ENCODE data around the gene PIGU. TPM values are rescaled to one million over a fixed set of nuclear protein-coding genes. Genes with fewer than 3 reads are reported as not detected.

The PIGU gene
- total RNA-seq, 1 experiment from 2014 or later, result 25.1 TPM

GRCh38 chr20:34566978-34567891 lies 109.7 kb downstream of the PIGU start:
- ChIA-PET POLR2A (no interaction called here), CTCF (no interaction called here)
- DNase-seq (ENCODE audit: low read depth, low spot score), result no peak

More at GRCh38 chr20:34566978-34567891, 109.7 kb downstream of the PIGU start:
- no peak overlapping the region for H3K4me3 ChIP-seq (replicated peaks in 1 of 2; ENCODE audit: low read depth in 1 of 2, low read length in 2 of 2)
- no peaks in the 10 kb centered on the region for H3K4me1 ChIP-seq (ENCODE audit: control insufficient read depth in 1 of 2, insufficient read depth in 2 of 2, low read length in 2 of 2)
- H3K9ac ChIP-seq (ENCODE audit: low read length), result no peak overlapping the region
- H3K9me2 ChIP-seq (ENCODE audit: insufficient read depth), result no peaks in the 10 kb centered on the region
- no peaks in the 10 kb centered on the region for H4K20me1 ChIP-seq (ENCODE audit: insufficient read depth)
- no peaks in the 10 kb centered on the region for H3K27me3 ChIP-seq (ENCODE audit: insufficient read depth, low read length)
- BruUV-seq (replicated peaks), result no TSS peak
- no peak for TF ChIP-seq FOSL1 (IDR thresholded peaks at IDR 0.05; ENCODE audit: low read depth)
- no peak for TF ChIP-seq ZNF274 (IDR thresholded peaks at IDR 0.05; ENCODE audit: low read depth, low read length)
- no peak for TF ChIP-seq EGR1 (IDR thresholded peaks at IDR 0.05; ENCODE audit: low read depth)
- TF ChIP-seq POLR2A (IDR thresholded peaks at IDR 0.05; ENCODE audit: borderline replicate concordance, extremely low read depth, insufficient read depth, insufficient read length), result no peak
- no peak for TF ChIP-seq ZBTB33 (IDR thresholded peaks at IDR 0.05; ENCODE audit: extremely low read depth, insufficient replicate concordance, low read length)
- TF ChIP-seq CBX3 (IDR thresholded peaks at IDR 0.05; ENCODE audit: low read depth), result no peak
- TF ChIP-seq YY1 (IDR thresholded peaks at IDR 0.05; ENCODE audit: extremely low read depth, insufficient replicate concordance, low read depth, low read length), result no peak
- TF ChIP-seq ZFX (IDR thresholded peaks at IDR 0.05), result no peak
- TF ChIP-seq EZH2phosphoT487 (IDR thresholded peaks at IDR 0.05; ENCODE audit: borderline replicate concordance), result no peak
- no peak for TF ChIP-seq ATF3 (IDR thresholded peaks at IDR 0.05)
- TF ChIP-seq SRF (IDR thresholded peaks at IDR 0.05; ENCODE audit: low read depth), result no peak
- TF ChIP-seq CEBPB (IDR thresholded peaks at IDR 0.05; ENCODE audit: low read depth), result no peak
- no peak for TF ChIP-seq CTCF (IDR thresholded peaks at IDR 0.05 in 2 of 3, conservative IDR thresholded peaks at IDR 0.05 in 1 of 3; ENCODE audit: borderline replicate concordance in 1 of 3, insufficient read depth in 1 of 3, low read depth in 2 of 3, low read length in 2 of 3)
- TF ChIP-seq REST (IDR thresholded peaks at IDR 0.05; ENCODE audit: low read depth), result no peak
- TF ChIP-seq SIN3A (IDR thresholded peaks at IDR 0.05; ENCODE audit: low read depth), result no peak
- no peak for TF ChIP-seq MAX (IDR thresholded peaks at IDR 0.05)
- H3K36me3 ChIP-seq (ENCODE audit: control insufficient read depth in 1 of 2, insufficient read depth in 2 of 2, low read length in 2 of 2), result 0 out of 4 replicates have a peak, but pooled peaks cover 0 to 4% of the 10 kb centered on the region in 2 experiments
- no peaks in the 10 kb centered on the region for H3K9me3 ChIP-seq (ENCODE audit: control insufficient read depth in 1 of 2, insufficient read depth in 1 of 2, low read depth in 1 of 2, low read length in 2 of 2)
- ATAC-seq, result no peak
- no peak overlapping the region for H2AFZ ChIP-seq (ENCODE audit: low read depth, low read length, poor library complexity, severe bottlenecking)
- H3K27ac ChIP-seq (ENCODE audit: low read depth, low read length), result no peak overlapping the region
- intact Hi-C loops (cut with micrococcal nuclease), result no loop called here
- H3K4me2 ChIP-seq (ENCODE audit: low read length), result no peak overlapping the region
- RAD21 ChIA-PET (ENCODE audit: low non-redundant PET in 1 of 2, low total read pairs in 2 of 2, uncharacterized antibody in 2 of 2, unreplicated experiment in 2 of 2), result no interaction called here
- no peaks in the 10 kb centered on the region for H3K79me2 ChIP-seq (ENCODE audit: insufficient read depth, low read length)
